ENCODE data around the gene VAV1.

DNA sequence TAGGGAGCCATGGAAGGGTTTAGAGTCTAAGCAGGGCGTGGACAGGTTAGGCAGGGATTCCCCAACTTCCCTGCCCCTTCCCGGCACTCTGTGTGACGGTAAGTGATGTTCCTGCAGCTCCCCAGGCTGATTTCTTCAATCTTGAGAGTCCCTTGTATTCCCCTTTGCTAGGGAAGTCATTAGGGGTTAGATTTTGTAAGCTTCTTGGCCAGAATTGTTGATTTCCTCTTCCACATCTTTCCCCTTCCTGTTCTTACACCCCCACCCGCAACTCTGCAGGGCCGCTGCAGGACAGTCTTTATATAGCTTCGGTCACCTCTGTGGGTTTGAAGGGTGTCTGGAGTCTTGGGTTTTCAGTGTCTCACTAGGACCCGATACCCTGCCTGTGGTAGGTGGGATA lies 104.2 kb downstream of the VAV1 start:
- no peak for TF ChIP-seq EZH2 (IDR thresholded peaks at IDR 0.05; ENCODE audit: borderline replicate concordance, low read depth, low read length, severe bottlenecking)
- TF ChIP-seq, protein P1, sequence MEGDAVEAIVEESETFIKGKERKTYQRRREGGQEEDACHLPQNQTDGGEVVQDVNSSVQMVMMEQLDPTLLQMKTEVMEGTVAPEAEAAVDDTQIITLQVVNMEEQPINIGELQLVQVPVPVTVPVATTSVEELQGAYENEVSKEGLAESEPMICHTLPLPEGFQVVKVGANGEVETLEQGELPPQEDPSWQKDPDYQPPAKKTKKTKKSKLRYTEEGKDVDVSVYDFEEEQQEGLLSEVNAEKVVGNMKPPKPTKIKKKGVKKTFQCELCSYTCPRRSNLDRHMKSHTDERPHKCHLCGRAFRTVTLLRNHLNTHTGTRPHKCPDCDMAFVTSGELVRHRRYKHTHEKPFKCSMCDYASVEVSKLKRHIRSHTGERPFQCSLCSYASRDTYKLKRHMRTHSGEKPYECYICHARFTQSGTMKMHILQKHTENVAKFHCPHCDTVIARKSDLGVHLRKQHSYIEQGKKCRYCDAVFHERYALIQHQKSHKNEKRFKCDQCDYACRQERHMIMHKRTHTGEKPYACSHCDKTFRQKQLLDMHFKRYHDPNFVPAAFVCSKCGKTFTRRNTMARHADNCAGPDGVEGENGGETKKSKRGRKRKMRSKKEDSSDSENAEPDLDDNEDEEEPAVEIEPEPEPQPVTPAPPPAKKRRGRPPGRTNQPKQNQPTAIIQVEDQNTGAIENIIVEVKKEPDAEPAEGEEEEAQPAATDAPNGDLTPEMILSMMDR (IDR thresholded peaks at IDR 0.05; ENCODE audit: borderline replicate concordance, extremely low read depth, low read length, poor library complexity, severe bottlenecking) = no peak

Data from DND-41 (cell line).